ENCODE results near the gene NR1H2. TPM values are rescaled to one million over a fixed set of nuclear protein-coding genes. Genes with fewer than 3 reads are reported as not detected.

Gene NR1H2
- total and polyA plus RNA-seq, 10 of the 15 experiments (the other 5 are each of a cell fraction or from before 2014, with no cell fraction given) = 0.05 to 54.2 (median 35.1) TPM

DNA sequence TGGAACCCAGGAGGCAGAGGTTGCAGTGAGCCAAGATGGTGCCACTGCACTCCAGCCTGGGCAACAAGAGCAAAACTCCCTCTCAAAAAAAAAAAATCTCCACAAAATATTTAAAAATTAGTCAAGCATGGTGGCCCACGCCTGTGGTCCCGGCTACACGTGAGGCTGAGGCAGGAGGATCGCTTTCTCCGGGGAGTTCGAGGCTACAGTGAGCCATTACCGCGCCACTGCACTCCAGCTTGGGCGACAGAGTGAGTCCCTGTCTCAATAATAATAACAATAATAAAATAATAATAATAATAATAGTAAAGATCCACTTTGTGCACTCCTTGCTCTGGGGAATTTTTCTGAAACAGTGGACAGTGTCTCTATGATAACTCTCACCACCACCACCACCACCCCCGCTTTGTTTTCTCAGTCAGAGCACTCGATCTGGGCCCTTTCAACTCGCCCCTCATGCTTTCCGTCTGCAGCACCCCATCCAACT is 19.5 kb upstream of the NR1H2 start:
- RAD21 ChIA-PET (ENCODE audit: unreplicated experiment) = interaction anchor here (0.6 to 3.7 kb wide), 28 partner anchors 10 to 532 kb away, joined by 3 to 72 read pairs (median 4); partner anchors contain the start of genes KCNC3, NAPSA, NR1H2 and POLD1
- 7% methylated on average over 13 of the region's 13 CpGs for WGBS (ENCODE audit: insufficient coverage, insufficient replicate concordance, low lambda C conversion rate, missing lambda C conversion rate)
- no TSS peak for BruUV-seq (replicated peaks)
- H3K4me1 ChIP-seq (ENCODE audit: control insufficient read depth, insufficient read depth, low read length) = peaks cover 39% of the 10 kb centered on the region
- SMC1A ChIA-PET (ENCODE audit: uncharacterized antibody, unreplicated experiment) = interaction anchor here (0.9 to 3.8 kb wide), 16 partner anchors 10 to 565 kb away, joined by 3 to 68 read pairs (median 6); partner anchors contain the start of genes KCNC3, NAPSA, NR1H2 and POLD1
- peak overlapping the region; percentile 89; the same call in 1 of the 2 replicates for H3K9ac ChIP-seq (ENCODE audit: control insufficient read depth, insufficient read depth, low read length)
- no peaks in the 10 kb centered on the region for H3K79me2 ChIP-seq (ENCODE audit: control insufficient read depth, insufficient read depth, low read length)
- no peak overlapping the region; the same call in 1 of the 2 replicates for H2AFZ ChIP-seq (ENCODE audit: control insufficient read depth, low read depth, low read length)
- CTCF ChIA-PET = interaction anchor here (0.7 to 6.2 kb wide), 30 partner anchors 9 to 565 kb away, joined by 3 to 120 read pairs (median 6); partner anchors contain the start of genes KCNC3, NAPSA, NR1H2 and POLD1
- H3K27ac ChIP-seq (ENCODE audit: control insufficient read depth, insufficient read depth) = peak overlapping the region; percentile 95; the same call in 1 of the 2 replicates
- peaks cover 2% of the 10 kb centered on the region; the same call in 2 of the 3 replicates for H3K9me3 ChIP-seq (replicated peaks; ENCODE audit: control insufficient read depth, insufficient read depth, low read length)
- no peak overlapping the region for H3K4me3 ChIP-seq
- H4K20me1 ChIP-seq (ENCODE audit: control insufficient read depth, insufficient read depth) = no peaks in the 10 kb centered on the region
- H3K27me3 ChIP-seq (replicated peaks in 1 of 2; ENCODE audit: control insufficient read depth in 2 of 2, insufficient read depth in 2 of 2, low read length in 1 of 2) = no peaks in the 10 kb centered on the region
- no peak for DNase-seq (ENCODE audit: low read depth, low spot score)
- no peak for ATAC-seq
- TF ChIP-seq KAT2A (conservative IDR thresholded peaks at IDR 0.05; ENCODE audit: control insufficient read depth, low read depth, low read length) = no peak
- no peak for TF ChIP-seq MEF2B (IDR thresholded peaks at IDR 0.05; ENCODE audit: partially characterized antibody, poor library complexity, severe bottlenecking)
- no peak for TF ChIP-seq ZZZ3 (IDR thresholded peaks at IDR 0.05; ENCODE audit: control insufficient read depth, insufficient read length, low read depth)
- TF ChIP-seq RBBP5 (conservative IDR thresholded peaks at IDR 0.05) = no peak
- TF ChIP-seq TAF1 (IDR thresholded peaks at IDR 0.05; ENCODE audit: borderline replicate concordance, low read depth, low read length) = no peak
- TF ChIP-seq CBFB (IDR thresholded peaks at IDR 0.05; ENCODE audit: low read depth) = no peak
- no peak for TF ChIP-seq RAD21 (IDR thresholded peaks at IDR 0.05; ENCODE audit: insufficient read depth, low read depth, low read length)
- no peak for TF ChIP-seq SMAD1 (IDR thresholded peaks at IDR 0.05; ENCODE audit: low read depth, partially characterized antibody)
- TF ChIP-seq FOS (IDR thresholded peaks at IDR 0.05; ENCODE audit: borderline replicate concordance, extremely low read depth, insufficient read length) = no peak
- TF ChIP-seq, protein P1, sequence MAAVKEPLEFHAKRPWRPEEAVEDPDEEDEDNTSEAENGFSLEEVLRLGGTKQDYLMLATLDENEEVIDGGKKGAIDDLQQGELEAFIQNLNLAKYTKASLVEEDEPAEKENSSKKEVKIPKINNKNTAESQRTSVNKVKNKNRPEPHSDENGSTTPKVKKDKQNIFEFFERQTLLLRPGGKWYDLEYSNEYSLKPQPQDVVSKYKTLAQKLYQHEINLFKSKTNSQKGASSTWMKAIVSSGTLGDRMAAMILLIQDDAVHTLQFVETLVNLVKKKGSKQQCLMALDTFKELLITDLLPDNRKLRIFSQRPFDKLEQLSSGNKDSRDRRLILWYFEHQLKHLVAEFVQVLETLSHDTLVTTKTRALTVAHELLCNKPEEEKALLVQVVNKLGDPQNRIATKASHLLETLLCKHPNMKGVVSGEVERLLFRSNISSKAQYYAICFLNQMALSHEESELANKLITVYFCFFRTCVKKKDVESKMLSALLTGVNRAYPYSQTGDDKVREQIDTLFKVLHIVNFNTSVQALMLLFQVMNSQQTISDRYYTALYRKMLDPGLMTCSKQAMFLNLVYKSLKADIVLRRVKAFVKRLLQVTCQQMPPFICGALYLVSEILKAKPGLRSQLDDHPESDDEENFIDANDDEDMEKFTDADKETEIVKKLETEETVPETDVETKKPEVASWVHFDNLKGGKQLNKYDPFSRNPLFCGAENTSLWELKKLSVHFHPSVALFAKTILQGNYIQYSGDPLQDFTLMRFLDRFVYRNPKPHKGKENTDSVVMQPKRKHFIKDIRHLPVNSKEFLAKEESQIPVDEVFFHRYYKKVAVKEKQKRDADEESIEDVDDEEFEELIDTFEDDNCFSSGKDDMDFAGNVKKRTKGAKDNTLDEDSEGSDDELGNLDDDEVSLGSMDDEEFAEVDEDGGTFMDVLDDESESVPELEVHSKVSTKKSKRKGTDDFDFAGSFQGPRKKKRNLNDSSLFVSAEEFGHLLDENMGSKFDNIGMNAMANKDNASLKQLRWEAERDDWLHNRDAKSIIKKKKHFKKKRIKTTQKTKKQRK (IDR thresholded peaks at IDR 0.05; ENCODE audit: low read depth, low read length) = no peak
- no peak for TF ChIP-seq NFXL1 (IDR thresholded peaks at IDR 0.05; ENCODE audit: borderline replicate concordance)
- no peak for TF ChIP-seq EGR1 (IDR thresholded peaks at IDR 0.05; ENCODE audit: borderline replicate concordance in 1 of 2, low read depth in 2 of 2, low read length in 2 of 2)
- POLR2A ChIA-PET = interaction anchor here (0.6 to 3.0 kb wide), 18 partner anchors 9 to 120 kb away, joined by 3 to 18 read pairs (median 4); partner anchors contain the start of genes KCNC3, MYBPC2, NAPSA and SPIB
- H3K36me3 ChIP-seq (ENCODE audit: control insufficient read depth in 2 of 2, insufficient read depth in 2 of 2, low read length in 1 of 2) = no peaks in the 10 kb centered on the region
- no peak for FAIRE-seq
- in situ Hi-C loops (cut with MboI) (loop anchor here (5.0 to 10.0 kb wide), 2 partner anchors 431 to 538 kb away; no protein-coding TSS in a partner anchor), intact Hi-C loops (cut with micrococcal nuclease; ENCODE audit: unreplicated experiment) (loop anchor here (1.0 to 10.0 kb wide), 6 partner anchors 58 to 538 kb away; no protein-coding TSS in a partner anchor)
- peak overlapping the region; percentile 100 for H3K4me2 ChIP-seq (ENCODE audit: control insufficient read depth, insufficient read depth)

Measured in GM12878 (cell line).